A673 (cell line): ENCODE measurements around the gene KRT1. TPM values are rescaled to one million over a fixed set of nuclear protein-coding genes. Genes with fewer than 3 reads are reported as not detected.

Experiments
- BruUV-seq: library from RNA; stranded (reverse); fragments of 400-500 nt; replicated peaks from 2 replicates; lab custom pipeline; 2021; lab: Mats Ljungman, UMichigan
- CTCF ChIA-PET: fragments of 300-600 bp; sonication (Branson Sonifier 250); formaldehyde crosslinking; loops from one replicate; lab custom pipeline; 2022; ENCODE audit warnings: antibody characterized with exemption; lab: Charles Lee
- POLR2A ChIA-PET: fragments of 300-600 bp; sonication (Branson Sonifier 250); formaldehyde crosslinking; loops from one replicate; lab custom pipeline; 2022; ENCODE audit warnings: antibody characterized with exemption; ENCODE audit not compliant: low non-redundant PET; lab: Charles Lee
- DNase-seq: peaks from one replicate; pipeline ENCODE4 v3.0.0-alpha.2; 2015; ENCODE audit warnings: low spot score
- H3K27ac ChIP-seq: fragments of 200-600 bp; sonication (generic); 2 replicates; pipeline ENCODE4 v1.5.1; 2016; ENCODE audit warnings: mixed run types, low read depth, mild to moderate bottlenecking, mixed read lengths, antibody characterized with exemption, low read length; ENCODE audit not compliant: poor library complexity, severe bottlenecking
- H3K27me3 ChIP-seq: fragments of 200-600 bp; sonication (generic); replicated peaks from 2 replicates; pipeline ENCODE4 v1.6.1; 2017; ENCODE audit warnings: mixed run types, low read depth, mild to moderate bottlenecking, mixed read lengths, antibody characterized with exemption, low read length; ENCODE audit not compliant: insufficient read depth, poor library complexity
- H3K36me3 ChIP-seq: fragments of 200-600 bp; sonication (generic); 2 replicates; pipeline ENCODE4 v1.6.1; 2016; ENCODE audit warnings: mixed run types, mild to moderate bottlenecking, mixed read lengths, antibody characterized with exemption, low read length; ENCODE audit not compliant: insufficient read depth, poor library complexity, severe bottlenecking
- H3K4me1 ChIP-seq: fragments of 200-600 bp; sonication (generic); 2 replicates; pipeline ENCODE4 v1.6.1; 2017; ENCODE audit warnings: mixed run types, mild to moderate bottlenecking, mixed read lengths, antibody characterized with exemption, low read length; ENCODE audit not compliant: insufficient read depth, poor library complexity, severe bottlenecking
- H3K4me3 ChIP-seq: fragments of 200-600 bp; sonication (generic); 2 replicates; pipeline ENCODE4 v1.5.1; 2016; ENCODE audit warnings: low read depth, mixed run types, mild to moderate bottlenecking, mixed read lengths, low read length; ENCODE audit not compliant: poor library complexity, severe bottlenecking
- H3K9me3 ChIP-seq: fragments of 200-600 bp; sonication (generic); 2 replicates; pipeline ENCODE4 v1.6.1; 2016; ENCODE audit warnings: mixed run types, low read depth, mild to moderate bottlenecking, mixed read lengths, antibody characterized with exemption, low read length; ENCODE audit not compliant: poor library complexity, severe bottlenecking
- EZH2 ChIP-seq: fragments of 200-600 bp; sonication (generic); IDR thresholded peaks from 2 replicates; pipeline ENCODE4 v1.6.1; 2017; ENCODE audit warnings: borderline replicate concordance, low read depth, mild to moderate bottlenecking, mixed read lengths, antibody characterized with exemption, low read length; ENCODE audit not compliant: poor library complexity, severe bottlenecking
- intact Hi-C: fragments of 100-400 bp; cut with micrococcal nuclease; formaldehyde crosslinking; loops from one replicate; pipeline ENCODE4 v1.10.0; 2022; ENCODE audit not compliant: unreplicated experiment
- total RNA-seq: library from RNA; stranded (reverse); gene quantifications from 2 replicates; pipeline ENCODE4 v1.2.3, GENCODE V29; 2021
- TF ChIP-seq, protein P1 (sequence below): fragments of 300-800, 200-600 bp; sonication (generic); conservative IDR thresholded peaks from 2 replicates; pipeline ENCODE4 v1.5.1; 2017; ENCODE audit warnings: low read depth, mild to moderate bottlenecking, antibody characterized with exemption, low read length, moderate library complexity, mixed read lengths

Gene KRT1
- total RNA-seq, 1 experiment from 2014 or later = not detected

DNA sequence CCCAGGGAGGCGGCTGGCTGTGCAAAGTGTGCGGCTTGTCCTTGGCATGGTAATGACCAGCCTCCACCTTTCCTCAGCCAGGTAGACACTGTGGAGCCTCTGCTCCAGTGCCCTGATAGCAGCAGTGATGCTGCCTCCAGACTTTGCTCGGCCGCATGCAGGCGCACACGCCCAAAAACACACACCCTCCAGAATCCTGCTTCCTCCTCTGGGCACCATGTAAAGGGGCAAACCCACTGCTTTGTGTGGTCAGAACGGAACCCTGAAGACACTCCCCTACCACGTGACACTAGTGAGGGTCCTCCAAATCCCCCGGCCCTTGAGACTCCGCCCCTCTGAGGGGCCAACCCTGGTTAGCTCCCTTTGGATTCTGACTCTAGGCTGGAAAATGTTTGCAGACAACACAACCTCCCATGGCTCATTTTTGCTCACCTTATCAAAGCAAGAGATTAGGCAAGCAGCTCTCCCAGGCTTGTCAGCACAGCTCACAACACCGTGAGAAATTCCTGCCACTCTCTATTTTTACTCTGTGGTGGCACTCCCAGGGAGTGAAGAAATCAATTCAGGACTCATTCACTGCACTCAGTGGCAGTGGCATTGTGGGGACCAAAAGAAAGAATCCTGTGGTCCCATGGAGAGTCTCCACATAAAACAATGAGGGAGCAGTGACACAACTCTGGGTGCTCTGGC is 18.6 kb upstream of the KRT1 start:
- Histone ChIP-seq H3K36me3 (no peaks in the 10 kb centered on the region), H3K9me3 (no peaks in the 10 kb centered on the region), H3K27ac (no peak overlapping the region), H3K27me3 (no peaks in the 10 kb centered on the region), H3K4me3 (no peak overlapping the region), H3K4me1 (no peaks in the 10 kb centered on the region)
- no TSS peak for BruUV-seq
- TF ChIP-seq, protein P1, sequence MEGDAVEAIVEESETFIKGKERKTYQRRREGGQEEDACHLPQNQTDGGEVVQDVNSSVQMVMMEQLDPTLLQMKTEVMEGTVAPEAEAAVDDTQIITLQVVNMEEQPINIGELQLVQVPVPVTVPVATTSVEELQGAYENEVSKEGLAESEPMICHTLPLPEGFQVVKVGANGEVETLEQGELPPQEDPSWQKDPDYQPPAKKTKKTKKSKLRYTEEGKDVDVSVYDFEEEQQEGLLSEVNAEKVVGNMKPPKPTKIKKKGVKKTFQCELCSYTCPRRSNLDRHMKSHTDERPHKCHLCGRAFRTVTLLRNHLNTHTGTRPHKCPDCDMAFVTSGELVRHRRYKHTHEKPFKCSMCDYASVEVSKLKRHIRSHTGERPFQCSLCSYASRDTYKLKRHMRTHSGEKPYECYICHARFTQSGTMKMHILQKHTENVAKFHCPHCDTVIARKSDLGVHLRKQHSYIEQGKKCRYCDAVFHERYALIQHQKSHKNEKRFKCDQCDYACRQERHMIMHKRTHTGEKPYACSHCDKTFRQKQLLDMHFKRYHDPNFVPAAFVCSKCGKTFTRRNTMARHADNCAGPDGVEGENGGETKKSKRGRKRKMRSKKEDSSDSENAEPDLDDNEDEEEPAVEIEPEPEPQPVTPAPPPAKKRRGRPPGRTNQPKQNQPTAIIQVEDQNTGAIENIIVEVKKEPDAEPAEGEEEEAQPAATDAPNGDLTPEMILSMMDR = no peak
- TF ChIP-seq EZH2 = no peak
- DNase-seq = no peak
- intact Hi-C loops = no loop called here
- POLR2A ChIA-PET = no interaction called here
- CTCF ChIA-PET = interaction anchor here (0.6 kb wide), 1 partner anchor 172 kb away, joined by 3 read pairs; no protein-coding TSS in a partner anchor

DNA sequence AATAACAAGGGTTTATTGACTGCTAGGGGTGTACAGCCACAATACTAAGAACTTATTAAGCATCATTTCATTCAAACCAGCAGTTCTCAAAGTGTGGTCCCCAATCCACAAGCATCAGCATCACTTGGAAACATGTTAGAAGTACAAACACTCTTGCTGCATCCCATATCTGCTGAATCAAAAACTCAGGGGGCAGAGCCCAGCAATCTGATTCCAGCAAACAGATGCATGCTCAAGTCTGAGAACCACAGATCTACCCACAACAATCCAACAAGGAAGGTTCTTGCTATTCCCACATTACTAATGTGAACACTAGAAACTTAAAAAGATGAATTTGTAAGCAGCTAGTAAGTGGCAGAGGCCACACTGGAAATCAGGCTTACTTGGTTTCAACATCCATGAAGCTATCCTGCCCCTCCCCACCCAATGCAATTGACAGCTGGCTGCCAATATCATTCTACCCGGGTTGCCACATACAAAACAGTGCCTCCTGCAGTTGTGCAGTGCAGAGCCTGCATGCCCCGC is 16.9 kb upstream of the KRT1 start:
- no TSS peak for BruUV-seq
- TF ChIP-seq, protein P1 = no peak; the same call in 1 of the 2 replicates
- no peak for TF ChIP-seq EZH2
- Histone ChIP-seq H3K4me3 (no peak overlapping the region), H3K4me1 (no peaks in the 10 kb centered on the region), H3K9me3 (no peaks in the 10 kb centered on the region), H3K36me3 (no peaks in the 10 kb centered on the region), H3K27me3 (no peaks in the 10 kb centered on the region), H3K27ac (no peak overlapping the region)
- DNase-seq = no peak
- ChIA-PET POLR2A (no interaction called here), CTCF (no interaction called here)
- intact Hi-C loops = no loop called here

DNA sequence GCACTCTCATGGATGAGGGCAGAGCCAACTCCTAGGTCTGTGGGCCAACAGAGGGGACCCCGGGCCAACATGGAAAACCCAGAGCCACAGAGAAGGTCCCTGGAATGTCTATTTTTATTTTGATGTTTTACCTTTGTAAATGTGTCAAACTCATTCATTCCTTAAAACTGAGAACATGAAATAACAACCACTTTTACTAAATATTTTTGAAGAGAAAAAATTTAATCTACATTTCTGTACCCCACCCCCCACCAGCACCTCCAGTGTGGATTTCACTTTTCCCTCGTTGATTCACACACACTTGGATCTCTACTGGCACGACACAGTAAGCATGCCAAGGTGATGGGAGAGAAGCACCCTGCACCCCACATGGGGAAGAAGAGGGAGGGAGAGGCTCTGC is 16.4 kb upstream of the KRT1 start:
- no peaks in the 10 kb centered on the region for H3K27me3 ChIP-seq
- no TSS peak for BruUV-seq
- TF ChIP-seq, protein P1 = no peak
- TF ChIP-seq EZH2 = no peak

More for the DNA sequence above, 16.4 kb upstream of the KRT1 start:
- POLR2A ChIA-PET = no interaction called here
- no peaks in the 10 kb centered on the region for H3K9me3 ChIP-seq
- CTCF ChIA-PET = no interaction called here
- no peak overlapping the region for H3K4me3 ChIP-seq
- DNase-seq = no peak
- H3K36me3 ChIP-seq = no peaks in the 10 kb centered on the region
- intact Hi-C loops = no loop called here
- no peaks in the 10 kb centered on the region for H3K4me1 ChIP-seq
- no peak overlapping the region for H3K27ac ChIP-seq
